HG03354 (cell line): ENCODE measurements around the gene ALCAM.

ENCODE experiments used
- ATAC-seq: cut with Tn5 transposase; IDR thresholded peaks from one replicate; pipeline ENCODE4 v1.9.1; 2021; ENCODE audit warnings: mild to moderate bottlenecking; ENCODE audit not compliant: unreplicated experiment, poor library complexity, severe bottlenecking

The ALCAM gene

DNA sequence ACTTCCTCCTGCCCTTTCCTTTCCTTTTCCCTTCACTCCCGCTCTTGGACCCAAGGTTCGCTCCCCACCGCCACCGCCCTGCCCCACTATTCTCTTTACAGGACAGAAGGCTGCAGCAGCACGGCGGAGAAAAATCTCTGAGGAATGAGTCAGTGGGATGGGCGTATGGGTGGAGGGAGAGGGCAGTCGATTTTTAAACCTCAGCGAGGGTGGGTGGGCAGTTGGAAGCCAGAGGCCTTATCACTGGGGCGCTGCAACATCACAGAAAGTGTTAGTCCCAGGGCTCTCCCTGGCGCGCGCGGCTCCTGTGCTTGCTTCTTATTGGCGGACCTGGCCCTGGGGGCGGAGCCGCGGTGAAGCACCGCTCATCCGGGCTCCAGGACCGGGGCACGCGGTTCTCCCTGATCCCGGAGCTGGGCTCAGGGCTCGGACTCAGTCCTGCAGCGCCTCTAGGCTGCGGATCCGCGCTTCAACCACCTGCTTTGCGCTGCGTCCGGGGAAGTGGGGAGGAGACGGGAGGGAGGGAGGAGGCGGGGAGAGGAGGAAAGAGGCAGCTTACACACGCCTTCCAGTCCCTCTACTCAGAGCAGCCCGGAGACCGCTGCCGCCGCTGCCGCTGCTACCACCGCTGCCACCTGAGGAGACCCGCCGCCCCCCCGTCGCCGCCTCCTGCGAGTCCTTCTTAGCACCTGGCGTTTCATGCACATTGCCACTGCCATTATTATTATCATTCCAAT lies at the start of gene ALCAM:
Gene ALCAM (plus strand): TSS at position 584 of the 737 bp plus-strand sequence.
- ATAC-seq, result peak; percentile 55

- no peak for ATAC-seq
Observed at GRCh38 chr3:105317841-105318240, 48.9 kb upstream of the ALCAM start.

- ATAC-seq, result peak; percentile 97
Observed at GRCh38 chr3:105322570-105323273, 44.0 kb upstream of the ALCAM start.

DNA sequence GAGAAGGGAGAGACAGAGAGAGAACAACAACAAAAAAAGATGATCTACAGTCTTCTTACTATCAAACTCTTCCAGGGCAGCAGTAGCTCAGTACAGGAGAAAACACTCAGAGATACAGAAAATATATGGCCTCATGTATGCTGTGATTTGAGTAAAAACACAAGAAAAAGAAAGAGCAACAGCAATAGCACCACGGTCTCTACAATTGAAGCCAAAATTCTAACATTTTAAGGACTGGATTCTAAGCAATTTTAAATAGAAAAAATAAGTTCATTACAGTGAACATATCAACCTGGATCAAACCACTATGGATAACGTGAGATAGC lies 43.5 kb upstream of the ALCAM start:
- ATAC-seq, result peak; percentile 54

DNA sequence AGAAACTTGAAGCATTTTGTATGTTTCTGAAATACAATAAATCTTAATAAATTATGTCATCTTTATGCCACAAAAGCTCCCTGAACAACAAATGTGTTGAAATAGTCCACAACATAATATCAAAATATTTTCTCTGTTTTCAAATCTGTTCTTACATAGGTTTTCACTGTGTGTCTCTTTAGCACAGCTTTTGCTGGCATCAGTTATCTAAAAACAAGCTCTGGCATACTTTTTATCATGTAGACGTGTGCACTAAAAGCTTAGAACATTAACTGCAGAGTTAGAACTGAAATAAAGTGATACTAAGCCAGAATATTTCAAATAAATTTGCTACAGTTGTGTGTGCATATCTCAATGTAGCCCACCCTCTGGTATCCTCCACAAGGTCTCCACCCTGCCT lies 41.8 kb upstream of the ALCAM start:
- ATAC-seq, result no peak

DNA sequence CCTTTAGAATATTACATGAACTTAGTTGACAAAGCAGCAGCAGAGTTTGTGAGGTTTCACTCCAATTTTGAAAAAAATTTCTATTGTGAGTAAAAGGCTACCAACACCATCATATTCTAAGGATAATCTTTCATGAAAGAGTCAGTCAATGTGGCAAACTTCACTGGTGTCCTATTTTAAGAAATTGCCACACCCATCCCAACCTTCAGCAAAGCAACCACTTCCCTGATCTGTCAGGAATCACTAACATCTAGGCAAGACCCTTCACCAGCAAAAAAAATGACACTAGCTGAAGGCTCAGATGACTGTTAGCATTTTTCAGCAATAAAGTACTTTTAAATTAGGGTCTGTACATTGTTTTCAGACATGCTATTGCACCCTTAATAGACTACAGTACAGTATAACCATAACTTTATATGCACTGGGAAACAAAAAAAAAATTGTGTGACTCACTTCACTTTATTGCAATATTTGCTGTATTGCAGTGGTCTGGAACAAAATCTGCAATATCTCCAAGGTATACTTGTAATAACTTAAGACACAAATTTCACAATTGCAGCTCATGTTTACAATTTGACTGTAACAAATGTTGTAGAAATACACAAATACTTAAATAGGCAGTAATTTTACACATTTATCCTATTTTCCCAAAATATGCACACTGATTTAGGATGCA lies 38.9 kb upstream of the ALCAM start:
- ATAC-seq, result no peak

DNA sequence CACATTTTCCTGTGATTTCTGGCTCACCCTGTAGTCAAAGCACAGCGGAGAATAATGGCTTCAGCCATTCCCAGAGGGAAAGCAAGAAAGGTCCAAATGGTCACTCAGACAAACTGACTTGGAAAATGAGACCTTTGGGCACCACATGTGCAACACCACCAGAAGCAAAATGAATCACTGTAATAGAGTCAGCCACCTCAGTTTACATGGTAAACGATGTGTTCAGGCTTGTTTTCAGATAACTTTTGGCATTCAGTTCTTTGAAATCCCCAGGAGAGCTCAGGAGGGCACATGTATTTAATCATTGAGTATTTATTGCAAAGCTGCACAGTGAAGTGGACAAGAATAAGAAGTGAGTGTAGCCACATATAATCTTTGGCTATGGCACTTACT lies 38.4 kb upstream of the ALCAM start:
- ATAC-seq, result no peak

DNA sequence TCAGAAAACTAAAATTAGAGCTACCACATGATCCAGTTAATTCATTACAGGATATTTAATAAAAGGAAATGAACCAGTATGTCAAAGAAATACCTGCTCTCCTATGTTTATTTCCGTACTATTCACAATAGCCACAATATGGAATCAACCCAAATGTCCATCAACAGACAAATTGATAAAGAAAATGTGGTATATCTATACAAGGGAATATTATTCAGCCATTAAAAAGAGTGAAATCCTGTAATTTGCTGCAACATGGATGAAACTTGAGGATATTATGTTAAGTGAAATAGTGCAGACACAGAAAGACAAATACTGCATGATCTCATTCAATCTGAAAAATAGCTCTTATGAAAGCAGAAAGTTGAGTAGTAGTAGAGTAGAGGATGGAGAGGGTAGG lies 33.7 kb upstream of the ALCAM start:
- ATAC-seq, result no peak

GRCh38 chr3:105334138-105334882 lies 32.4 kb upstream of the ALCAM start:
- ATAC-seq, result peak; percentile 76

- no peak for ATAC-seq
Observed at GRCh38 chr3:105339946-105340345, 26.8 kb upstream of the ALCAM start.

- ATAC-seq, result no peak
Observed at GRCh38 chr3:105343991-105344390, 22.7 kb upstream of the ALCAM start.

DNA sequence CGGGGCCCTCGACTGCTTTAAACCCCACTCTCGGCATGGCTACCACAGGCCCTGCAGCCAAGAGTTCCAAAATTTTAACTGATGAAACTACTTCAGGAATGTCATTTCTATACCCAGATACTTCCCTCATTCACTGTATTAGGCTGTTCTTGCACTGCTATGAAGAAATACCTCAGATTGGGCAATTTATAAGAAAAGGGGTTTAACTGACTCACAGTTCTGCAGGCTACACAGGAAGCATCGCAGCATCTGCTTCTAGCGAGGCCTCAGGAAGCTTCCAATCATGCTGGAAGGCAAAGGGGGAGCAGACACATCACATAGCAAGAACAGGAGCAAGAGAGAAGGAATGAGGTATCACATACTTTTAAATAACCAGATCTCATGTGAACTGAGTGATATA lies 21.6 kb upstream of the ALCAM start:
- ATAC-seq, result no peak

GRCh38 chr3:105347625-105348302 lies 18.9 kb upstream of the ALCAM start:
- ATAC-seq, result peak; percentile 94

DNA sequence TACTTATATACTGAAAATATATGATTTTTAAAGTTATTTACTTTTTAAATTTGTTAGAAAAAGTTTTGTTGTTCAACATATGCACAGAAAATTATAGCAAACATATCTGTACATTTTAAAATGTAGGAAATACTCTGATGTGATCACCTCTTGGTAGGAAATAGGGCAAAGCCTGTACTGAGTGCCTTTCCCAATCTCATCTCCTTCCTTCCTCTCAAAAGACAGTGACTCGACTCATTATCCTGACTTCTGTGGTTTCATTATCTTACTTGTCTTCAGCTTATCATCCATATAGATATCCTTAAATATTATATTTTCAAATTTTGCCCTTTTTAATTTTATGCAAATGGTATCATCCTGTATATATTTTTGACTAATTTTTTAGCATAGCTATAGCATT lies 18.4 kb upstream of the ALCAM start:
- ATAC-seq, result no peak

DNA sequence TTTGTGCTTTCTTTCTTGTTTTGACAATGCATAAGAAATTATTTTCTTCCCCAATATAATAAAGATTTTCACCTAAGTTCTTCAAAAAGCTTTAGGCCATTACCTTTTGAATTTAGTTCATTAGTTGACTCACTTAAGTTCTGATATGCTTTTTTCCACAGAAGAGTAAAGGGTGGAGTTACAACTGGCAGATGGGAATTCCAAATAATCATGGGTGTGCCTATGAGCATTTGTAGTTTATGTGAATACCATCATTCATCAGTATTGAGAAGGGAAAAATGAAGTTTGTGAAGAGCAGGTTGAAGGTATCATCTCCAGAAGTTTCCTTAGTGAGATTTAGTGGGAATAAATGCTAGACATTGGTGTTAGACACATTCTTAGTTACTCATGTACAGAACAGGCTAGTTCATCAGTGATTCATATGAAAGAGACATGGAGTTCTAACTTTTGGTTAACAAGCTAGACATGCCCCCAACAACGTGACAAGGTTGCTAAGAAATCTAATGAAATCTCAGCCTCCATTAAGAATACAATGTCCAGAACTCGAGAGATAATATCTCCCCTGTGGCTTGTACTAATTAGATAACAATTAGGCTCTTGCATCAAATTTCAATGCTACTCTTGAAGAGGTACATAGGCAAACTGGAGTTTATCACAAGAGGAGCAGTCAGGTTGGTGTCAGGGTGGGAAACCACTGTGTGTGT lies 16.9 kb upstream of the ALCAM start:
- ATAC-seq, result no peak

GRCh38 chr3:105351821-105352220 lies 14.9 kb upstream of the ALCAM start:
- ATAC-seq, result no peak

DNA sequence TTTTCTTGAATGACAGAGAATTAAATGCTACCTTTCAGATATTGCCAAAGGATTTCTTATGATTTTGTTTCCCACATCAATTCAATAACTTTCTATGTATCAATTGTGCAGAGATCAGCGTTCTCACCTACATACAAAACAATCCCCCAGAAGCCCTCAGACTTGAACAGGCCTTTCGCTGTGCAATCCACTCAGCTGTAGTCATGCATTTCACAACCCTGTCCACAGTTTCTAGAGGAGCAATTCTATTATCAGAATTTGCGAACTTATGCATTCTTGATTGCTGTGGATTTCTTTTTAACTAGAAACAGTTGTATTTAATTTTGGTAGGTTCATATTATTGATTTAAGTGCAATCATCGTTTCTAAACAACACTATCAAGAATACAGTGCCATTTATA lies 13.7 kb upstream of the ALCAM start:
- ATAC-seq, result no peak

GRCh38 chr3:105353485-105354161 lies 13.1 kb upstream of the ALCAM start:
- ATAC-seq, result peak; percentile 72

GRCh38 chr3:105354429-105354828 lies 12.3 kb upstream of the ALCAM start:
- ATAC-seq, result no peak
